HuH-7.5 (cell line): ENCODE measurements around the gene PIK3IP1.
A peak's percentile ranks its signal among the peaks of the same experiment; 100 is the strongest.

Source experiments
- DNase-seq: peaks from one replicate; pipeline ENCODE4 v3.0.0; 2011; ENCODE audit warnings: low spot score

Gene PIK3IP1

GRCh38 chr22:31308181-31308580 is 15.9 kb upstream of the PIK3IP1 start:
- no peak for DNase-seq

DNA sequence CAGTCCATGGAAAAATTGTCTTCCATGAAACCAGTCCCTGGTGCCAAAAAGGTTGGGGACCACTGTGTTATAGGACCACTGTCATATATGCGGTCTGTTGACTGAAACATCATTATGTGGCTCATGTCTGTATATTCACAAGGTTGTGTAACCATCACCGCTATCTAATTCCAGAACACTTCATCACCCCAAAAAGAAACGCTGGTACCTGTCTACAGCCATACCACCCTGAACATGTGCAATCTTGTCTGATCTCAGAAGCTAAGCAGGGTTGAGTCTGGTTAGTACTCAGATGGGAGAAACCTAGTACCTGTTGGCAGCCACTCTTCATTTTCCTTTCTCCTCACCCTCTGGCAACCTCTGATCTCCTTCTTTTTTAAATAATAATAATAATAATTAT is 12.9 kb upstream of the PIK3IP1 start:
- no peak for DNase-seq

GRCh38 chr22:31302537-31302936 is 10.2 kb upstream of the PIK3IP1 start:
- DNase-seq, result no peak

- no peak for DNase-seq
These were observed 9.7 kb upstream of the PIK3IP1 start for GRCh38 chr22:31302006-31302405.

- DNase-seq, result no peak
These were observed 8.6 kb upstream of the PIK3IP1 start for GRCh38 chr22:31300896-31301295.

- no peak for DNase-seq
These were observed 3.8 kb upstream of the PIK3IP1 start for GRCh38 chr22:31295831-31296657.

DNA sequence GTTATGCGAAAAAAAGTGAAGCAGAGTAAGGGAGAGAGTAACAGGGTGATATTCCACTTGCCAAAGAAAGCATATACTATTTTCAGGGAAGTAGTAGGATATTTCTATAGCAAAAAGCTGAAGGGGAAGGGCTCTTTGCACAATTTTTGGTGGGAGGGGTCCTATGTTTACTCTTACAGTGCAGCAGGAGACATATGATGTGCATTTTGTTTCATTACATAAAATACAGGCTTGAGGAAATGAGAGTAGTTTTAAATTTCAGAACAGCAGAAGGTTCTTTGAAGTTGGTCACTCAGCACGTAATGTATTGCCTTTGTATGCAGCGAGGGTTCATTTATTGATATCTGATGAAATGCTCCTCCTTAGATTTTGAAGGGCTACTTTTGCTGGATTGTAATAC is 3.1 kb upstream of the PIK3IP1 start:
- DNase-seq, result no peak

- no peak for DNase-seq
These were observed 630 bp downstream of the PIK3IP1 start for GRCh38 chr22:31291481-31292235.

DNA sequence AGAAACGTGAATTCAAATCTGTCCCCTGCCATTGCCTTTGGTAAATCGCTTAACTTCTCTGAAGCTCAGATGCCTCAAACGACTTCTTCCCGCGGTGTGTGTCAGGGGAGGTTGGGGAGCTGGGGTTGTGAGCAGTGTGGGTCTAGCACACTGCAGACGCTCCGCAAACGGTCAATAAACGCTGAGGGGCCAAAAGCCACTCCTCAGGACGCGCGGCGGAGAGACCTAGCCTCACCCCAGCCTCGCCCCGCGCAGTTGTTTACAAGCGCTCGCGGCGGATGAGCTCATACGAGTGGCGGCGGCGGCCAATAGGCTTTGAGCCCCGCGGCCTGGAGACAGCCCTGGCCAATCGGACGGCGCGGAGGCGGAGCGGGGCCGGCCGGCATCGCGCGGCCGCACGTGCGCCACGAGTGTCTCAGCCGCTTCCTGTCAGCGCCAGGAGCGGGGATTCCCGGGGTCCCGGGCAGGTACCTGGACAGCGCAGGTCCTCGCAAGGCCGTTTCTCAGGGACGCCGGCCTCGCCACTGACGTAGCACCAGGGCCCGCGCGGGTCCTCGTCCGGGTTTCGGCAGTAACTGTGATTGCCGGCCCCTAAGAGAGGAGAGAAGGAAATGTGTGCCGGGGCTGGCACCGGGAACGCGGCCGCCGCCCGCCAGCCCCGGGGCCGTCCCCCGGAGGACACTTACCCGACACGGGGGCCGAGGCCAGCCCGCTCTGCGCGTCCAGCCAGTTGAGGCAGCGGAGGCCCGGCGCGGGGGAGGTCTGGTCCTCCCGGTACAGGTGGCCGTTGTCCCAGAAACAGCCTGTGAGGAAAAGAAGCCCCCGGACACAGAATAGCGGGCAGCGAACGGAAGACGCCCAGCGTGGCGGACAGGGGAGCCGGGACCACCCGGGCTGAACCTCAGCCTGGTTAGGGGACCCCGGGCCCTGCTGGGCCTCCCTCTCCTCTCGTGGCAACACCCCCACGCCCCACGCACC is 1.5 kb downstream of the PIK3IP1 start:
- DNase-seq, result peak; percentile 96

DNA sequence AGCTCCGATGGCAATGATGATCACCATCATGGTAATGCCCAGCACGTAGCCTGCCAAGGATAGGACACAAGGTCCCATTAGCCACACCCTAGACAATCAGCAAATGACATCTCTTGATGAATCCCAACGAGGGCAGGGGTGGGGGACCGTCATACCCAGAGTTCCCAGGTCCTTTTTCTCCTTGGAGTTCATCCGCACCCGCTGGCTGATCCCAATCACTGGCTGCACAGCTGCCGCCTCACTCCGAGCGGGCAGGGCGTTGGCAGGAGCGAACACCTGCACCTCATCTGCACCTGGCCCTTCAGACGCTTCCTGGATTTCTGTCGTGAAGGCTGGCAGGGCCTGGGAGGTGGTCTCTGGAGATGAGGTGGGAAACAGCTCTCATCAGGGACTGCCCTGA is 2.9 kb downstream of the PIK3IP1 start:
- DNase-seq, result no peak

GRCh38 chr22:31288496-31289240 is 3.6 kb downstream of the PIK3IP1 start:
- no peak for DNase-seq

GRCh38 chr22:31287818-31288495 is 4.3 kb downstream of the PIK3IP1 start:
- DNase-seq, result no peak

DNA sequence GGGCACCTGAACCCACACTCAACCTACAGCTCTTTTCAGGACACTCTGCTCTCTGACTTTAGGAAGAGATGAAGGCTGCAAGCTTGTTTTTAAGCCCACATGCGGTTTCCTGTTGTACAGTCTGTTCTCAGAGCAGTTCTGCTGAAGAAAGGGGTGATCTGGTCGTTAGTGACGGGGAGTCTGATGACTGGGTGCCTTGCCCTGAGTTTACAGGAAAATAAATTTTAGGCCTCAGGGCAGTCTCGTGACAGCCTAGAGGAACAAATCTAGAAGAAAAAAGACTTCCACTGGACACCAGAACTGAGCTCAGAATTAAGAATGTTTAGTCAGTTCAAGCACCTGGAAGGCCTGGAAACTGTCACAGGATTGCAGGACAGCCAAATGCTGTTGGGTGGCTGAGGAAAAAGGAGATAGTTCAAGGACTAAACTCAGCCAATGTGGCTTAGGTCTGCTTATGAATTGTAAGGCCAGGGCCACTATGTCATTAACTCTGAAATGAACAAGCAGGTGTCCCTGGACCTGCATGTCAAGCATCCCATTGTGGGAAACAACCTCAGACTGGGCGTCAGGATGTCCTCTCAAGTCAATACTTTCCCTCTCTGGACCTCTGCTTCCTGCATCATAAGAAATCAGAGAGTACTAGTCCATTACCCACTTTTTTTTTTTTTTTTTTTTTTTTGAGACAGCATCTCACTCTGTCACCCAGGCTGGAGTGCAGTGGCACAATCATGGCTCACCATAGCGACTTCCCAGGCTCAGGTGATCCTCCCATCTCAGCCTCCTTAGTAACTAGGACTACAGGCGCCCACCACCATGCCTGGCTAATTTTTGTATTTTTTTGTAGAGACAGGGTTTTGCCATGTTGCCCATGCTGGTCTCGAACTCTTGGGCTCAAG is 5.7 kb downstream of the PIK3IP1 start:
- no peak for DNase-seq

DNA sequence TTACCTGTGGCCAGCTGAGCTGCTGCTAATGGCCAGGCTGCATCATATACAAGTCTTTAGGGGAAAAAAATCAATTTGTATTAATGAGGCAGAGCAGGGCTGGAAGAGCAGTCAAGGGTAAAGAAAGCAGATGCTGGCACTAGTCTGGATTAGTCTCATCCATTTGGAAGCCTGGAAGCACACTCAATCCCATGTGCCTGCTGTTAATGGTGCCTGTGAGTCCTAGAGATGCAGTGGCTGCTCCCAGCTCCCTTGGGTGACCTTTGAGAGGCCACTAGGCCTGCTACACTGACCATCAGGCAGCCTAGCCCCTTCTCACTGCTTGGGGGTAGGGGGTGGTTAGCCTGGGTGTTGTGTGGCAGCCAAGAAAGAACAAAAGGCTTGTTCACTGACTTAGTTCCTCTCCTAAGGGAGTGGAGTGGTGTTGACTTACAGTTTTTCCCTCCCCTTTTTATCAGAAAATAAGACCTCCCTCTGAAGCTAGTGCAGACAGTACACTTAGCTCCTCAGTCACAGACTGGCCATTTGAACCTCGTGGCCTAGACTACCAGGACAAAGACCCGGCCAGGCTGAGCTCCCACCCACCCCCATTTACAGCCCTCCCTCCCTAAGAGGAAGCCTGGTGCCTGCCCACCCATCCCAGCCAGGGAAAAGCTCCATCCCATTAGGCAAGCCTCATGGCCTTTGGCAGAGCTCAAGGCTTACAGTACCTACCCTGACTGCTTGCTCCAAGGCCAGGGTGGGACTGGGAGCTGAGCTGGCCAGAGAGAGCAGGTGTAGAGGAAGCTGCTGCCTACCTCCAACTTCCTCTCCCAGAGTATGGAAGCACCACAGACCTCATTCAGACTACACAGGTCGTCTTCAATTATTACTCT is 7.8 kb downstream of the PIK3IP1 start:
- no peak for DNase-seq

GRCh38 chr22:31282748-31283468 is 9.4 kb downstream of the PIK3IP1 start:
- no peak for DNase-seq

GRCh38 chr22:31281733-31282132 is 10.6 kb downstream of the PIK3IP1 start:
- no peak for DNase-seq

DNA sequence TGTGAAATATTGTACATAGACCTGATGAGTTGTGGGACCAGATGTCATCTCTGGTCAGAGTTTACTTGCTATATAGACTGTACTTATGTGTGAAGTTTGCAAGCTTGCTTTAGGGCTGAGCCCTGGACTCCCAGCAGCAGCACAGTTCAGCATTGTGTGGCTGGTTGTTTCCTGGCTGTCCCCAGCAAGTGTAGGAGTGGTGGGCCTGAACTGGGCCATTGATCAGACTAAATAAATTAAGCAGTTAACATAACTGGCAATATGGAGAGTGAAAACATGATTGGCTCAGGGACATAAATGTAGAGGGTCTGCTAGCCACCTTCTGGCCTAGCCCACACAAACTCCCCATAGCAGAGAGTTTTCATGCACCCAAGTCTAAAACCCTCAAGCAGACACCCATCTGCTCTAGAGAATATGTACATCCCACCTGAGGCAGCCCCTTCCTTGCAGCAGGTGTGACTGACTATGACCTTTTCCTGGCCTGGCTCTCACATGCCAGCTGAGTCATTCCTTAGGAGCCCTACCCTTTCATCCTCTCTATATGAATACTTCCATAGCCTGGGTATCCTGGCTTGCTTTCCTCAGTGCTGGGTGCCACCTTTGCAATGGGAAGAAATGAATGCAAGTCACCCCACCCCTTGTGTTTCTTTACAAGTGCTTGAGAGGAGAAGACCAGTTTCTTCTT is 12.3 kb downstream of the PIK3IP1 start:
- DNase-seq, result no peak

- no peak for DNase-seq
These were observed 13.0 kb downstream of the PIK3IP1 start for GRCh38 chr22:31279327-31279669.
